ENCODE measurements around the gene DGCR2. TPM values are rescaled to one million over a fixed set of nuclear protein-coding genes. Genes with fewer than 3 reads are reported as not detected.

The DGCR2 gene
- total RNA-seq, 1 donor from 2014 or later, result 30.5 TPM

GRCh38 chr22:19127329-19128008 is 5.3 kb upstream of the DGCR2 start:
- ATAC-seq, result no peak
- DNase-seq (ENCODE audit: low spot score), result no peak

DNA sequence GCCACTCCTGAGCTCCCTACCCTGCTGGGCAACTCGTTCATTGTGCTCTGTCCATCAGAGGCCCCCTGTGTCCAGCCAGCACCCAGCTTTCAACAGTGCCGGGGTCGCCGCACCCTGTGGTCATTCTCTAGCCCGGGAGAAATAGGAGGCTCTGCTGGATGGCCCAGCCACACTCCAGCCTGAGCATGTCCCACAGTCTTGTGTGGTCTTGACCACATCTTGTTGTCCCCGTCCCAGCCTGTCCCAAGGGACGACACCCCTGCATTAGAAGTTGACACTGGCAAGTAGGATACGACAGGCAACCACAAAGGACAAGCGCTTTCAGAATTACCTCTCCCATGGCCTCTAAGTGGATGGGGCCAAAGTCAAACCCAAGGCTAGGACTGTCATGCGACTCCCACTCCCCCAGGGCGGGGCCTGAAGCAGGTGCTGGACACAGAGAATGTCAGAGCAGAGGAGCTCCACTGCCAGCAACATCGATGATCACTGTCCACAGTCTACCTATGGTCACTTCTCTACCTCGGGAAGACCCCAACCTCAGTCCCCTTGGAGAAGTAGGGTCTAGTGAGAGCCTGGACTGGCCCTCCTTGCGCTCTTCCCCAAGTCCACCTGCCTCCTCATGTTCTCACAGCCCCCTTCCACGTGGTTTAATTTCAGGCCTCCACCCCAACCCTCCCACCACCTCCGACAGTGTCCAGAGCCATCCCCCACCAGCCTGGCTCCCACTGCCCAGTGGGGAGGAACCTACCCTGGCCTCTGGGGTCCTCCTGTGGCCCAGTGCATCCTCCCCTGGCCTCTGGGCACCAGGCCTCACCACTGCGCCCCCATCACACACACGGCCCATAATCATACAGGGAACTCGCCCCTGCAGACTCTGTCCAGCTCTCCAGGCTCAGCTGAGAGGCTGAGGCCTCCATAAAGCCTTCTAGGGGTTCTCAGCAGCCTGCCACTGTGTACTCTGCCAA is 4.4 kb upstream of the DGCR2 start:
- DNase-seq (ENCODE audit: low spot score), result no peak
- ATAC-seq, result no peak

GRCh38 chr22:19125474-19126308 is 3.5 kb upstream of the DGCR2 start:
- no peak for ATAC-seq
- no peak for DNase-seq (ENCODE audit: low spot score)

DNA sequence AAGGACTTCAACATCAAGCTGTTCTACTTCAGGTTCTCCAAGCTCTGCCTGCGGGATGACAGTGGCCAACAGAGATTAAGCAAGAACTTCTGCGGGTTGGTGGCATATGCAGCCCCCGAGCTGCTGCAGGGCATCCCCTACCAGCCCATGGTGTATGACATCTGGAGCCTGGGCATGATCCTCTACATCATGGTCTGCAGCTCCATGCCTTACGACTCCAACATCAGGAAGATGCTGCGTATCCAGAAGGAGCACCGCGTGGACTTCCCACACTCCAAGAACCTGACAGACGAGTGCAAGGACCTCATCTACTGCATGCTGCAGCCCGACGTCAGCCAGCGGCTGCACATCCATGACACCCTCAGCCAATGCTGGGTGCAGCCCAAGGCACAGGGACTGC is 2.8 kb upstream of the DGCR2 start:
- DNase-seq (ENCODE audit: low spot score) (no peak), ATAC-seq (no peak)

DNA sequence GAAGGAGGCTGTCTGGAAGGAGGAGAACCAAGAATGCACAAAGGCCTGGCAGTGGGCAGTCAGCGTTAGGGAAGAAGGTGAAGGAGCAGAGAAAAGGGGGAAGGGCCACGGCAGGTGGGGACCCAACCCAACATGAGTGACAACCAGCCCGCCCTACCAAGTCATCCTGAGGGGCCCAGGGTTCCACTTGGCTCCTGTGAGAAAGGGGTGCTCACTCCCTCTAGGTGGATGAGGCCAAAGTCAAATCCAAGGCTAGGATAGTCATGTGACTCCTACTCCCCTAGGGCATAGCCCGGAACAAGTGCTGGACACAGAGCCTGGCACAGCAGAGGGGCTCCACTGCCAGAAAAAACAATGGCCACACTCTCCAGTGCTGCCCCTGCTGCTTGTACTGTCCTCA is 2.2 kb upstream of the DGCR2 start:
- no peak for DNase-seq (ENCODE audit: low spot score)
- no peak for ATAC-seq

DNA sequence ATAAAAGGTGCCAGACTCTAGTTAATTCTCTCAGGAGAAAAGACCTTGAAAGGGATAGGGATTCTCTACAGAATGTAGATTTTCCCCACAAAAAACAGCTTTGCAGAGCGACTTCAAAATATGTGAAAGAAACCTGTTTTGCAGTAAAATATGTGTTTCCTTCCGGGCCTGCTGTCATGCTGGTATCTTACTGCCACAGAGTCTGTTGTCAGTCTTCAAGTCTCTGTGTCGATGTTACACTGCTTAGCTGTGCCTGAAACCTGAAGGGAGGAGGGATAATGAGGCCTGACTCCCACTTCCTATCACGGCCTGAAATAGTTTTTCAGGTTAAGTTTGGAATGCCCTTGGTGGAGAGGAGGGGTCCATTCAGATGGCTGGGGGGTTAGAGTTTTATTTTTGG is 1.7 kb upstream of the DGCR2 start:
- ATAC-seq, result no peak
- no peak for DNase-seq (ENCODE audit: low spot score)

GRCh38 chr22:19122752-19123492 is 710 bp upstream of the DGCR2 start:
- no peak for DNase-seq (ENCODE audit: low spot score)
- peak; percentile 37 for ATAC-seq

- DNase-seq (ENCODE audit: low spot score) (peak; percentile 77), ATAC-seq (peak; percentile 64)
Observed at GRCh38 chr22:19121631-19122142, 525 bp downstream of the DGCR2 start.

DNA sequence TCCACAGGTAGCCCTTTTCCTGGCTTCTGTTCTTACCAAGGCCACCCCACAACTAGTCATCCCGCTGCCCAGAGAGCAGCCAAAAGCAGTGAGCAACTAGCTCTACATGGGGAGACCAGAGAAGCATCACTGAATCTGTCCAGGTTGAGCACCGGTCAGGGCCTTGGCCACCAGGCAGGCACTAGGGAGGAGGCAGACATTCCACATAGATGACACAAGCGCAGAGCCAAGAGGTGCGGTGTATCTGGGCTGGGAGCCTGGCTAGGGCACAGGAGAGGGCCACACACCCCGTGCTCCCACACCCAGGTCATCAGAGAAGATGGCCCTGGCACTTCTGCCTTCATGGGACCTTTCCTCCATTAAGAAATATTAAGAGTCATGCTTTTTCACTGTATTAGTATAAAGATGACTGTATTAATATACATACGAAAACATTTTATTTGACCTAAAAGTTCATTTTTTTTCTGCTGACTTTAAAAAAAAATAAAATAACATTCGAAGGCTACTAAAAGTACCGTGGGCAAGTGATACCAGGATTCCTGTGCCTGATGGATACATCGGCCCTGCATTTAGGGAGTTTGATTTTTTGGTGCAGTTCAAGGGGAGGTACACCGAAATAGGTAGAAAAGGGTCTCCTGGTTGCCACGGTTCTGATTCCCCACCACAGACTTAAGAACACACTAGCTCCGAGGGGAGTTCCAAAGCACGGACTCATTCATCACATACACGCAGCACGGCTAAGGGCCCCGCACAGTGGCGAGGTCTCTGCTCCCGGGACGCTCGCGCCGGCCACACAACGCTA is 1.2 kb downstream of the DGCR2 start:
- ATAC-seq (peak; percentile 57), DNase-seq (ENCODE audit: low spot score) (peak; percentile 72)

DNA sequence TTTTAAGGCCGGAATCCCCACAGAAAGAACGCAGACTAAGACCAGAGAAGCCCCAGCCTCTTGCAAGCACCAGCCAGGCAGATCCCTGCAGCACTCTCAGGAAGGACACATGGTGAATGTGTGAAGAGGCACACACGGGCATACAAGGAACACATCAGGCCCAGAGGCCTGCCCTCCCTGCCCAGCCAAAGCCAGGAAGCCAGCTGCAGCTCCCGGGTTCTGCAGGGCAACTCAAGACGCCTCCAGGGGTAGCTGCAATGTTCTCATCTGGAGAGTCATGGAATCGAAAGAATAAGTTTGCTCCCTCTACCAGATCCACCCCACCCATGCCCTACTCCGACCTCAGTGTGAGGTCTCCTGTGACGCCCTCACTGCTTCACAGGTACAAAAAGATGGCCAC is 2.3 kb downstream of the DGCR2 start:
- ATAC-seq (no peak), DNase-seq (ENCODE audit: low spot score) (no peak)

- DNase-seq (ENCODE audit: low spot score), result no peak
- no peak for ATAC-seq
Observed at GRCh38 chr22:19118329-19118880, 3.8 kb downstream of the DGCR2 start.

DNA sequence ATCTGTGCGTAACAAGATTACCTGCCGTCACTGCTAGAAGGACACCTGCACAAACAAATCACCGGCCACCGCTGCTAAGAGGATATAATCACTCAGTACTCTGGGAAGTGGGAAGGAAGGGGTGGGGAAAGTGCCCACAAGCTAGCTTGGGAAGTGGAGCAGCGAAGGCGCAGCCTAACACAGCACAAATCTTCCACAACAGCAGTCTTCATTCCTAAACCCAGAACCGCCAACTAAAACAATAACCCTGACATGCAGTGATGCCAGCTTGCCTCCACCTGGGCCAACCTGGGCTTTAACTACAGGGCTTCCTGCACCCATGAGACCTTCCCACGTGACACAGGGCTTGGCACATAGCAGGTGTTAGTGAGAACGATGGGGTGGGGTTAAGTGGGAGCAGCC is 5.1 kb downstream of the DGCR2 start:
- DNase-seq (ENCODE audit: low spot score) (no peak), ATAC-seq (no peak)

DNA sequence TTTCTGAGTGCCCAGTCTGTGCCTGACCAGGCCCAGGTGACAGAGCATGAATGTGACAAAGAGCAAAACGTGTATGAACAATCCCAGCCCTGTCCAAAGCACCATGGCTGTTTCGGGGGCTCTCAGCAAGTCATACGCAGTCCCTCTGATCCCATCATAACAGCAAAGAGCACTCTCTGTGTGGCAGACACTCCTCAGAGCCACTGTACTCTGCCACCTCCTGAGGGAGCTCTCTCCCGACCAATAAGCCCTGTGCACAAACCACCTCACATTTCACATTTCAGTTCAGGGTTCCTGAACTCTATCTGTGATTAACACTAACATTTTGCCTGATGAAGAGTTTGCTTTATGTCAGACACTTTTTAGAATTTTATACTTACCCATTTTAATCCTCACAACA is 6.6 kb downstream of the DGCR2 start:
- ATAC-seq, result peak; percentile 13
- no peak for DNase-seq (ENCODE audit: low spot score)

DNA sequence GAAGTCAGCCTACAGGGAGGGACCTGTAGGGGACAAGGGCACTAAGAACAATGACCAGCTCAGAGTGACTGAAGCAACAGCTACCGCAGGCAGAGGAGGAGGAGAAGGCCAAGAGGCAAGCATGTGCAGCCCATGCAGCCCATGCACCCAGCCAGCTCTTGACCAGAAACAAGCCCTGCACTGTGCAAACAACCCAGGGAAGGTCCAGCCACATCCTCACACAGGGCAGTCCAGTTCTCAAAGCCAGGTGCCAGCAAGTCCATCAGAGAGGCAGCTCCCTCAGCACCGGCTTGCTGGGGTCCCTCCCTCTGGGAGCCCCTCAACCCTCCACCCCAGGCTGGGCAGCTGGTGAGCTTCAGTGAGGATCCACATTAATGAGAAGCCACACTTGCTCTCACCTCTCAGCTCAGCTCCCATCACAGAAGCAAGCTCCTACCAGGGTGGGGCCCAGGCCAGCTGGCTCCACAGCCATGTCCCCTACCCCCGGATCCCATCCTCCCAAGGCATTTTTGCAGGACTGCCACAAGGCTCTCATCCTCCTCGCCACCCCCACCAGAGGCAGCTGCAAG is 7.1 kb downstream of the DGCR2 start:
- peak; percentile 82 for ATAC-seq
- peak; percentile 61 for DNase-seq (ENCODE audit: low spot score)

DNA sequence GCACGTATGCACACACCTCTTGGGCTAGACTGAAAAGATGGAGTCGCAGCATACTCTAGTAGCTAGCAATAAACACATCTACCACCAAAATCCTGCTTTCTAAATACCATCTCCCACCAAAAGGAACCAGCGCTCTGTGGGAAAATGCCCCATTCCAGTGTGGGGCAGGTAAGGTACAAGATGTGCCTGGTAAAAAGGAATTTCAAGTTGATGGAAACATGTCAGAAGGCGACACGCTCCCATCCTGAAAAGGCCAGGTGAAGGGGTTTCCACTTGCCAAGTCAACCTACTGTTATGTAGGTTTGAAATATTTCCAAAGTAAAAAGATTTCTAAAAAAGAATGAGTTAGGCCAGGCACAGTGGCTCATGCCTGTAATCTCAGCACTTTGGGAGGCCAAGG is 8.8 kb downstream of the DGCR2 start:
- DNase-seq (ENCODE audit: low spot score), result no peak
- ATAC-seq, result no peak

DNA sequence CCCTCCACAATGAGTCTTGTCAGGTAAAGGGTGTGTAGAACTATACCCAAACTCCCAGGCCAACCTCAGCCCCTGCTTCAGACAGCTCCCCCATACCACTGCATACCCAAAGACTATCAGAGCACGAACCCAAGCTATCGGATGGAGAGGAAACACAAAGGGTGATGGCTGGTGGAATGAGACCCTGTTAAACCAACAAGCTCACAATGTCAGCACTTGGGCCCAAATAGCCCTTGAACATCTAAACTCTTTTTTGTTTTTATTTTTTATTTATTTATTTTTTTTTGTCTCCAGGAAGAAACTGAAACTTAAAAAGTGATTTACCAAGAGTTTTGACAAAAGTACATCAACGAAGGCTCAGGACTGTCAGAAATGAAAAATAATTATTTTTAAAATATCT is 10.6 kb downstream of the DGCR2 start:
- ATAC-seq (no peak), DNase-seq (ENCODE audit: low spot score) (no peak)

DNA sequence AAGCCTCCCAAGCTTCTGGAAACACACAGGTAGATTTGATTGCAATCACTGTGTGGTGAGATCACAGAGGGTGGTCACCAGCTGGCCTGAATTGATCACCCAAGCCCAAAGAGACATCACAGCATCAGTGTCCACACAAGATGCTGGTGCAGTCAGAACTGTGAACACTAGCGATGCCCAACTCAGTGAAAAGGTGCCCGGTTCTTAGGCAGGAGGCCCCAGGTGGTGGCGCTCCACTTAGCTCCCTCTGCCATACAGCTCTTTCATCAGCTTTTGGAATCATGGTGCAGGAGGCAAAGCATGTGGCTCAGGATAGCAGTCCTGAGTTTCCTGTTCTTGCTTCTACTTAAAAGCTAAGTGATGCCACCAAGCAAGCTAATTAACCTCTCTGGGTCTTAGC is 11.1 kb downstream of the DGCR2 start:
- ATAC-seq (no peak), DNase-seq (ENCODE audit: low spot score) (no peak)

GRCh38 chr22:19110646-19111045 is 11.6 kb downstream of the DGCR2 start:
- no peak for DNase-seq (ENCODE audit: low spot score)
- ATAC-seq, result no peak

DNA sequence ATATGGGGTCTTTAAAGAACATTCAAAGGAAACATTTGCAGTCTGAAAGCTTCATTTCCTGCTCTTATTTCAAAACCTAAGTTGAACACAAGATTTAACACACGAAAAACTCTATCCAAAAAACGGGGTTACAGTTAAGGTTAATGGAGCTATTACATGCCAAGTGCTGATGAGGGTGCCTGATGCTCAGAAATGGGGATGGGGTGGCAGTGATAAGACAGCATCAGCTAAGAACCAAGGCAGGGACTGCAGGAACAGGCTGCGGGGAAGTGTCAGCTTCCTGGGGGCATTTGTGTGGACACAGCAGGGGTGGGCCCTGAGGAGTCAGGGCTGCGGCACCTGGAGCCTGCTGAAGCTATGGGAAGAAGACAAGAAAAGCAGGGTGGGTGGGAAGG is 12.2 kb downstream of the DGCR2 start:
- DNase-seq (ENCODE audit: low spot score), result no peak
- ATAC-seq, result no peak

All from left lobe of liver (tissue), 2 donors.